Measurements from ENCODE around the gene SH3GL2.

DNA sequence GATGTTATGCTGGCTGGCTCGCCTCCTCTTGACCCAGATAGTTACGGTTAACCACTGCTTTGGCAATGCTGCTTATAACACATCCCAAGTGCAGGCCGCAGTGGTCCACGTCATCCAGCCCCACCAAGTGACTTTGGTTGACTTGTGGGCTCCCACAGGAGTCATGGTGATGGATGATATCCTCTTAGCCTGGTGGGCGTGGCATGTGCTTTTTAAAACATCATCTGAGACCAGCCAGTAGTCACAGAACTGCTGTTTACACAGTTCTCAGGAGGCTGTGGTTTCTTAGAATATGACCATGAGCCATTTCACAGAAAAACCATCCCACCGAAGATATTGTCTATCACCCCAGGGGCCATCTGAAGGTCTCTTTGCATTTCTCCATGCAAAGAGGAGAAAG, 216.9 kb downstream of the SH3GL2 start:
- TF ChIP-seq, protein P1, sequence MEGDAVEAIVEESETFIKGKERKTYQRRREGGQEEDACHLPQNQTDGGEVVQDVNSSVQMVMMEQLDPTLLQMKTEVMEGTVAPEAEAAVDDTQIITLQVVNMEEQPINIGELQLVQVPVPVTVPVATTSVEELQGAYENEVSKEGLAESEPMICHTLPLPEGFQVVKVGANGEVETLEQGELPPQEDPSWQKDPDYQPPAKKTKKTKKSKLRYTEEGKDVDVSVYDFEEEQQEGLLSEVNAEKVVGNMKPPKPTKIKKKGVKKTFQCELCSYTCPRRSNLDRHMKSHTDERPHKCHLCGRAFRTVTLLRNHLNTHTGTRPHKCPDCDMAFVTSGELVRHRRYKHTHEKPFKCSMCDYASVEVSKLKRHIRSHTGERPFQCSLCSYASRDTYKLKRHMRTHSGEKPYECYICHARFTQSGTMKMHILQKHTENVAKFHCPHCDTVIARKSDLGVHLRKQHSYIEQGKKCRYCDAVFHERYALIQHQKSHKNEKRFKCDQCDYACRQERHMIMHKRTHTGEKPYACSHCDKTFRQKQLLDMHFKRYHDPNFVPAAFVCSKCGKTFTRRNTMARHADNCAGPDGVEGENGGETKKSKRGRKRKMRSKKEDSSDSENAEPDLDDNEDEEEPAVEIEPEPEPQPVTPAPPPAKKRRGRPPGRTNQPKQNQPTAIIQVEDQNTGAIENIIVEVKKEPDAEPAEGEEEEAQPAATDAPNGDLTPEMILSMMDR (IDR thresholded peaks at IDR 0.05), result no peak
- no peak for TF ChIP-seq POLR2A (IDR thresholded peaks at IDR 0.05)

Data from transverse colon (tissue), 3 donors.